GM04503 (cell line): ENCODE data around the gene XRCC5.
"Not testable (repeated sequence)": the region's sequence is repeated elsewhere in the genome, so short reads cannot be mapped to it uniquely, and the experiment has no call there.

ENCODE experiments used
- DNase-seq: peaks from one replicate; pipeline ENCODE4 v3.0.0-alpha.2; 2012; ENCODE audit warnings: low read depth

Gene XRCC5

DNA sequence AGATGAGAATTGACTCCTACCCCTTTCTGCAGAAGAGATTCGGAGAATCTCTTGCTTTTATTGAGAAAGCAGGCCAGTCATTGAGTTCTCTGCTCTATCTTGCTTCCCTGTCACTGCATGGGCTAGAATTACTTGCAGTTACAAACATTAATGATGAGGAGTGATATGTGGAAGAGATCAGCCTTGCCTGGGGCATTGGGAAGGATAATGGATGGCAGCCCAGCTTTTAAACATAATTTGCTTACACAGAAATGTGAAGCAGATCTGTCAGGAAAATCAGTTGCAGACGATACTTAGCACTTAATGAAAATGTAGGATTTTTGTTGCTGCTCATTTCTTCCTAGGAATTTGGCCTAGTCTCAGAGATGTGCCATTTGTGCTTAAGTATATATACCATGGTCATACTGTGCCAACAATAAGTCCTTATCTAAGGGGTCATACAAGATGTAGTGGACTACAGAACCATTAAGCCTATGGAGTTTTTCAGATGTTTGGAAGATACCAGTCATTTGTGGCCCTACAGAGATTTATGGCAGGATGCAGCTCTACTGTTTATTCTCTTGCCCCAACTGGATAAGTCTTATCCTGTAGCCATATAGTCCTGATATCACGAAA is 92.7 kb downstream of the XRCC5 start:
- no peak for DNase-seq

DNA sequence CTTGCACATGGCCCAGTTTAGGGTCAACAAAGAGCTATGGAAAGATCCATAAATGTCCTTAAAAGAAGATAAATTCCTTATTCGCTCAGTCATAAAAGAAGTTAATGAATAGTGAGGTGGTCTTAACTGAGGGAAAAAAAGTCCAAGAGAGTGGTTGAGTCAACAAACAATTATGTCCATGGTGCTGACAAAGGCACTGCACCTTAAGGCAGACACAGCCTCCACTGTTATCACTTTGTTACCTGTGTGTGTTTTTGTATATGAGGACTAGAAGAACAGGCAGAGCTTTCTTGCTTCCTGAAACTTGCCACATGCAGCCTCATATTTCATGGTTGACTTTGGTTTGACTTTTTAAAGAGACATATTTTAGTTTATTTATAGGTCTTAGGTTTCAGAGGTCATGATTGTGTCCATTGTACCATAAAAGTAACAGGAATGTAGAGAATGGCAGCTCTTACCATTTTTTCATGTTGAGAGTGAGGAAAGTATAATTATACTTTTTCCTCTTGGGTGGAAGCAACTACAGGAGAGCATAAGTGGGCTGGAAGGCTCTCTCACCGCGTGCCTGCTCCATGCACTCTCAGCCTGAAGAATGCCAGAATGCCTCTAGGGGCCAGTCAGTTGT is 93.6 kb downstream of the XRCC5 start:
- DNase-seq, result no peak

DNA sequence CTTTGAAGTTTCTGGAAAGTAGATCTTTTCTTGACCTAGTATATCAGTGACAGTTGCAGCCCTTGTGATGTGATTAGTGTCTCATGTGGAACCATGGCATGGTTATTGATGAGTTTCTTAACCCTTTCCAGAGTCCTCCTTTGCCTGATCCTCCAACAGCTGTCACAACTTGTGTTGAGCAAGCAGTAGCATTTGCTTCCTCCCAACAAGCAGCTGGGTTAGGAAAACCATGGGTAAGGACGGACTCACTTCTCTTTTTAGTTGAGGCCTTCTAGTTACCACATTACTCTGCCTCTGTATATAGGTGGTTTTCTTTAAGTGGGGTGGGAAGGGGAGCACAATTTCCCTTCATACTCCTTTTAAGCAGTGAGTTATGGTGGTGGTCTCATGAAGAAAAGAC is 96.3 kb downstream of the XRCC5 start:
- no peak for DNase-seq

DNA sequence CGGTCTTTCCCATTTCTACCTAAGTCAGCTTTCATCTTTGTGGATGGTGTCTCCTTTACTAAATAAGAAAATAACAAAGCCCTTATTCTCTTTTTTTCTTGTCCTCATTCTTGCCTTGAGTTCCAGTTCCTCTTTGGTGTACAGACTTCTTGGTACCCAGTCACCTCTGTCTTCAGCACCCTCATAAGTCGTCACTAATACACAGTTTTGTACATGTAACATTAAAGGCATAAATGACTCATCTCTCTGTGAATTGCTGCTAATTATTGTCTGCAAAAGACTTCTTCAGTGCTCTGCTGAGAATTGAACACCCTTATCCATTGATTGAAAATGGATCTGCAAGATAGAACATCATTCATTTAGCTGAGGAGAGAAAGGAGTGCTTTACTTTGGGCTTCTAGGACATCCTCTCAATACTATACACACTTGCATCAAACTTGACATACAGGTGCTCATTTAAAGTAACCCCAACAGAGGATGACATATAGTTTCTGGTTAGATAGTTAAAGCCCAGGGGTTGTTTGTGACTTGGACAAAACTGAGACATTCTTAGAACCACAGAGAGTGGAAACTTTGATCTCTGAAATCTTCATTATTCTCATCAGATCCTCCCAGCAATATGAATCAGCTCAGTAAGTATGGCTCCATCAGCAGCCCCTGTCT is 97.0 kb downstream of the XRCC5 start:
- DNase-seq, result no peak

DNA sequence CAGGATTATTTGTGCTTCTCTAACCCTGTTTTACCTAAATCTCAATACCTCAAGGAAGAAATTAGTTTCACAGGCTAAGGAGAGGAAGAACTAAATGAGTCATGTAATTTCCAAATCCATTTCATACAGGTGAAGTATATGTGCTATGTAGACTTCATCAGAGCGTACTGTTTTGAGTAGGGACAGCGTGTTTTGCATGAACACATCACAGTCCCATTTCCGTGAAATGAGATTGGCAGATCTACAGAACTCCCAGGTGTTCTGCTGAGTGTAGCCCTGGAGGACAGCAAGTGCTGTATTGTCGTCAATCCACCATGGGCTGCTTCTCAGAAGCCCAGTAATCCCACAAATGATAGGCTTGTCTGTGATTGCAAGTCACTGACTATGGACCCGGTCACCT is 97.7 kb downstream of the XRCC5 start:
- DNase-seq, result no peak

DNA sequence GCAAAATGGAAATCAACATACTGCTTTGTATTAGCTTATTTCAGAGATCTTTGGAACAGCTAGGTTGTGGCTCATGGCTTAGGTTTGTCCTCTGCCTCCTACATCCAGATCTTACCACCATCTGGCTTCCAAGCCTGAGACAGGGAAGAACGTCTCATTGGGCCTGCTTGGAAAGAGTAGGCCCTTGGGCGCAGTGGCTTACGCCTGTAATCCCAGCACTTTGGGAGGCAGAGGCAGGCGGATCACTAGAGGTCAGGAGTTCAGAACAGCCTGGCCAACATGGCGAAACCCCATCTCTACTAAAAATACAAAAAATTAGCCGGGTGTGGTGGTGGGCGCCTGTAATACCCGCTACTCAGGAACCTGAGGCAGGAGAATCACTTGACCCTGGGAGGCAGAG is 99.5 kb downstream of the XRCC5 start:
- not testable (repeated sequence) for DNase-seq

DNA sequence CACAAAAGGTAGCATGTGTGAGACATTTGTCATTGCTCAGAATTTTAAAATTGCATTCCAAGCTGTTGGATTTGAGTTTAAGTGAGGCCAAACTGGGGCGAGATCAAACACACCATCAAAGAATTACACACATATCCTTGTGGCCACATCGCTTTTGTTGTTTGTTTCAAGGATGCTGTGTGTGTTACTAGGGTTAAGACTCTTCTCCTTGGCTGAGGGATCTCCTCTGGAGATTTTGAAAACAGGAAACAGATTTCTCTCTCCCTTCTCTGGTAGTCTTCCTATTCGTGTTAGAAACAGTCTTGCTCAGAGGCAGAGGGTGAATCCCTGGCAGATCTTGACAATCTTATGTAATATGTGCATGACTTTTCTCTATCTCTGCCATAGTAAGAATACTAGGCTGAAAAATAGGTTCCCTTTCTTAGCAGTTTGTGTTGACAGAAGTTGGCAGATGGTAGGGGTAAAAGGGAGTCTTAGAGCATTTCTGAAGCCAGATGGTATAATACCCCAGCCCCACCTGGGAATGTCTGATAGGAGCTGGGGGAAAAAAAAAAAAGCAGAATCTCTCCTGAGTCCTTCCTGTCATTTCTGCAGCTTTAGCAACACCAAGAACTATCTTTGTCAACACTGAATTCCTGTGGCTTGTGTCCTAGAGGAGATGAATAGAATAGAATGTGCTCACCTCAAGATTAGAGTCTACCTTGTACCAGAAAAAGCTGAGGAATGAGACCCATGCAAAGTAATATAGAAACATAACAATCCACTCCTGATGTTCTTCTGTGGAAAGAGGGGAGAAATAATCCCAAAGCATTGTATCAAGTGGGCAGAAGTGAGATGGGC is 101.8 kb downstream of the XRCC5 start:
- DNase-seq, result peak; percentile 80

DNA sequence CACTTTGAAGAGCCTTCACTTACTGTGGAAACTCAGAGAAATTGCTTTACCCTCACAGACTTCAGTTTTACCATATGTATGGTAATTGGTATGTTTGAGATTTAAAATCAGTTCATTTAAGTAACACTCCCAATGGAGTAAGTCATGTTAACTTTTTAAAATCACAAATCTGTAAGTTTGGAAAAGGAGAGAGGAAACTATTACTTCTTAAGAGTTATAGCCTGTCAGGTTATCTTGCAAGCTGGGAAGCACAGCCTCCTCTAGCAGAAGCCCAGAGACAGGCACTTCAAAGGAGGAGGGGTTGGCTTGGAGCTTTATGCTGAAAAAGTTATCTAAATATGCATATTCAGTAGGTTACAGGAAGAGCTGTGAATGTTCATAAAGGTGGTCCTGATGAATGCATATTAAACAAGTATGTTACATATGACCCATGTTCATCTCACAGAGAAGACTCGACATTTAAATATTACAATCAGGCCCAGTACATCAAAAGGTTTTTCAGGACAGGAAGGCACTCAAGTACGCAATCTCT is 102.5 kb downstream of the XRCC5 start:
- DNase-seq, result no peak

DNA sequence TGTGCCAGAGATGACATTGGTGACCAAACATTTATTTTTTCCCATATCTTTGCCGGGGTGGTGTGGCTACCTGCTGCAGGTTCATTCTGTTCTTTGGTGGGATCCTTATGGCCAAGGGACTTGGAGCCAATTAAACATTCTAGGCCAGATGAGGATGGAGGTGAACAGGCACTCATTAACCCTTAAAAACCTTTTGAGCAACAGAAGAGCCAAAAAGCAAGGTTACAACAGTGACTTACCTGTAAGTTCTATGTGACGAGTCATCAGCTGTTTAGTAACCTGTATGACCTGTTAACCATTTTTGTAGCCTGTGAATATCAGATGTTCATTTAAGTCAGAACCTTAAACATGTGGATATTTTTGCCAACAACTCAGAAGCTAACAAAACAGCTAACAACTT is 105.6 kb downstream of the XRCC5 start:
- DNase-seq, result no peak

DNA sequence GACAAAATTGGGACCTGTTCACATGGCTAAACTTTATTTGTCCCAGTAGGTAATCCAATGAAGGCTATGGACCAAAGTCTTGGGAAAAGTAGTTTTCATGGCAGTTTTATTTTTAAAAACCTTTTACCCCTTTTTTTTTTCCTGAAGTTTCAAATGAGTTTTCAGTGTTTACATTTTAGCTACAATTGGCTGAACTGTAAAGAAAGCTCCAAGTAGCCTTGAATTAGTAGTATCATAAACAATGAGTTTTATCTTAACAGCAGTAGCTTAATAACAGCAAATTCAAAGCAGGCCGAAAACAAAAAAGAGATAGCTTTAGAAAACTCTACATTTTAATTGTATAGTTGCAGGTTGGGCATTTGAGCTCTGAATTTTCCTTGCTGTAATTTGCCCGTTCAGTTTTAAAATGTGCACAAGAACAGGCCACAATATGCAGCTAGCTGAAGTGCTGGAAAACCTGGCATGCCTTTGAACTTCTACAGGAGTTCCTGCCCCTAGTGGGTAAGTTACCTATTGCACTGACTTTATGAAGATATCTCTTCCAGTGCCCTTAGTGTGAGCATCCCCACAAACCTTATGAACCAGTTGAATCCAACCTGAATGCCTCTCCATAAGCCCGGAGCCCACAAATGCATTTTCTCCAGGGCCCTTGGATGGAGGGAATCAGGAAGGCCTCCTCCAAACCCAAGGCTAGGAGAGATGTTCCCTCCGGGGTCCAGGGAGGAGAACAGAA is 106.7 kb downstream of the XRCC5 start:
- no peak for DNase-seq

DNA sequence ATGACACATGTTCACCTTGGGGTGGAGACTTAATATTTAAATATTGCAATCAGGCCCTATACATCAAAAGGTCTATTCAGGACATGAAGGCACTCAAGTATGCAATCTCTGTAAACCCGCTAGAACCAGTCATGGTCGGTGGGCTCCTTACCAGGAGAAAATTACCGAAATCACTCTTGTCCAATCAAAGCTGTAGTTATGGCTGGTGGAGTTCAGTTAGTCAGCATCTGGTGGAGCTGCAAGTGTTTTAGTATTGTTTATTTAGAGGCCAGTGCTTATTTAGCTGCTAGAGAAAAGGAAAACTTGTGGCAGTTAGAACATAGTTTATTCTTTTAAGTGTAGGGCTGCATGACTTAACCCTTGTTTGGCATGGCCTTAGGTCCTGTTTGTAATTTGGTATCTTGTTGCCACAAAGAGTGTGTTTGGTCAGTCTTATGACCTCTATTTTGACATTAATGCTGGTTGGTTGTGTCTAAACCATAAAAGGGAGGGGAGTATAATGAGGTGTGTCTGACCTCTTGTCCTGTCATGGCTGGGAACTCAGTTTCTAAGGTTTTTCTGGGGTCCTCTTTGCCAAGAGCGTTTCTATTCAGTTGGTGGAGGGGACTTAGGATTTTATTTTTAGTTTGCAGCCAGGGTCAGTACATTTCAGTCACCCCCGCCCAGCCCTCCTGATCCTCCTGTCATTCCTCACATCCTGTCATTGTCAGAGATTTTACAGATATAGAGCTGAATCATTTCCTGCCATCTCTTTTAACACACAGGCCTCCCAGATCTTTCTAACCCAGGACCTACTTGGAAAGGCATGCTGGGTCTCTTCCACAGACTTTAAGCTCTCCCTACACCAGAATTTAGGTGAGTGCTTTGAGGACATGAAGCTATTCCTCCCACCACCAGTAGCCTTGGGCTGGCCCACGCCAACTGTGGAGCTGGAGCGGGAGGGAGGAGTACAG is 108.1 kb downstream of the XRCC5 start:
- peak; percentile 26 for DNase-seq

DNA sequence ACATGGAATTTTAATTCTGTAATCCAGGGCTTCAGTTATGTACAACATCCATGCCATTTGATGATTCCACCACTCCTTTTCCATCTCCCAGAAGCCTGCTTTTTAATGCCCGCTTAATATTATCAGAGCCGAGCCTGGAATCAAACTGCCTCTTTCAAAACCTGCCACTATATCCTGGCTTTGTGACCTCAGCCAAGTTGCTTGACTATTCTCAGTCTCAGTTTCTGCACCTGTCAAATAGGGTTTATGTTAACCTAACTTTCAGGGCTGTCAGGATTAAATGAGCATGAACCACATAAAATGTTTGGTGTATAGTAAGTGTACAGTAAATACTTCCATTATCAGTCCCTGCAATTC is 108.7 kb downstream of the XRCC5 start:
- no peak for DNase-seq

DNA sequence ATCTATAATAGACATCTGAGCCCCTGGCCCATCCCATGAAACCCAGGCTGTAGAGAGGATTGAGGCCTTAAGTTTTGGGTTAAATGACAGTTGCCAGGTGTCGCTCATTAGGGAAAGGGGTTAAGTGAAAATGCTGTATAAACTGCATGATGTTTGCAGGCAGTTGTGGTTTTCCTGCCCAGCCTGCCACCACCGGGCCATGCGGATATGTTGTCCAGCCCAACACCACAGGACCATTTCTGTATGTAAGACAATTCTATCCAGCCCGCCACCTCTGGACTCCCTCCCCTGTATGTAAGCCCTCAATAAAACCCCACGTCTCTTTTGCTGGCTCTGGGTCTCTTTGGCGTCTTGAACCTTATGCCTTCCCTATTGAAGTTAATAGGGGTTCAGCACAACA is 110.7 kb downstream of the XRCC5 start:
- no peak for DNase-seq

DNA sequence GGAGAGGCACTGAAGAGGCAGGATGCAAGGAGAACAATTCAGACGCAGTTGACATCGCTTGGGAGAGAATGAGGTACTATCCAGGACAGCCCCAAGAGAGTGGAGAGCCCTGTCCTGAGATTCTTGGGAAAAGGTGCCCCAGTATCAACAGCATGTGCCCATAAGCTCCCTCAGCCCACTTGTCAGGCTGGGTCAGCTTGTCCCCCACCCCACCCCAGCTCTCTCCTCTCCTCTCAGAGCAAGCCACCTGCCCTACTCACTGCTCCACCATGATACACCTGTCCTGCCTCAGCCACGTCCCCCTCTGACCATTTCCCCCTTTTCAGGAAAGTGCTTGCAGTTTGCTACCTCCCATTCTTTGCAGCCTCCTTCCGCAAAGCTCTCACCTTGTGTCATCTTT is 111.8 kb downstream of the XRCC5 start:
- no peak for DNase-seq

DNA sequence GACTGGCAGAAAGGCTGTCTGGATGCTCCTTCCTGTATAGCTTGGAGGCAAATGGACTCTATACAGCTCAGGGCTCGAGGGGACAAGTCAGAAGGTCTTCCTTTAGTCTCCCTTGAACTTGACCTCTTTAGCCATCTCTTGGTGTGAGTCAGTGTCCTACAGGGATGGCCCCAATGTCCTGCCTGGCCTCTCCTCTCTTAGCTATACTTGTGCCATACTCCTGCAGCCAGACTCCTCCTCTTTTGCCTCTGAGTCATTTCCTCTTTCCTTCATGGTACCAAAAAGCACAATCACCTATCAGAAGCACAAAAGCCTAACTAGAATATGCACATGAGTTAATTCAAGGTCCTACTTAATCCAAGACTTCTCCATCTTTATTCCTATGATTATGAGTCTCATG is 112.7 kb downstream of the XRCC5 start:
- peak; percentile 25 for DNase-seq

DNA sequence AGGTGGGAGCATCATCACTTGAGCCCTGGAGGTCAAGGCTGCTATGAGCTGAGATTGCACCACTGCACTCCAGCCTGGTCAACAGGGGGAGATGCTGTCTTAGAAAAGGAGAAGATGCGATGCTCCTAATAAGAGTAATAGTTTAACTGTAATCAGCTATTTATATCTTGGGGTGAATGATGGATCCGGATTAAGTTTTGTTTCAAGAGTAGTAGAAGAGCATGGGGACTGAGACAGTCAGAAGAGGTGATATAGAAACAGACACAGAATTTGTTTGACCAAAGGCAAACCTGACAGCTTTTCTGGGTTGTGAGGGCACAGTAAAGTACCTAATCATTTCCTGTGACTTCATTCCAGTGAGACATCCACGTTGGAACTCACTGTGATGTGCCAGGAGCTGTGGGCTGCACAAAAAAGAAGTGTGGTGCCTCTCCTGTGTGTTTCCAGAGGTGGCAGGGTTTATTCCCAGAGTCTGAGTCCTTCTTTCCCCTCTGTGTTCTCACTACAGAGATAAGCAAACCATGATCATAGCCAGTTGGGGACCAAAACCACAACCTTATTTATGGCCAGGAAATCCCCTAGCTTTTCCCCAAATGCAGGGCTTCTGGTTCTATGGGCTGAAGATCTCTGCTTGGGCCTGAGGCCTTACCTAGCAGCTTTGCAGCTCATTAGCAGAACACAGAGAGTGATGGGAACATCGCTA is 113.7 kb downstream of the XRCC5 start:
- peak; percentile 20 for DNase-seq

DNA sequence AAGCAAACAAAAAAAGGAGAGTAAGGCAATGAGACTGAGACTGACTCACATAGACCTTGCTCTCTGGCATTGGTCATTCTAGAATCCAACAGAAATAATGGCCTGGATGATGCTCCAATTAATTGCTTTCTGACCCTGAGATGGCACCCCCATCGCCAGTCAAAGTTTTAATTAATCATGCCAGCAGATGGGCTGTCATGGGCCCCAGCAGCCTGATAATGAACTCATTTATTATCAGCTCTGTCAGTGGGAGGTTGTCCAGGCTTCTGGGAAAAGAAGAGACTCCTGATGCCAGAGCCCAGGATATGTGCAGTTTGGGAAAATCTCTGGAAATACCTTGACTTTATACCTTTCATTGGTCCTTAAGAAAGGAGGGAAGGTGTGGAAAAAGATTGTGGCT is 115.2 kb downstream of the XRCC5 start:
- no peak for DNase-seq

DNA sequence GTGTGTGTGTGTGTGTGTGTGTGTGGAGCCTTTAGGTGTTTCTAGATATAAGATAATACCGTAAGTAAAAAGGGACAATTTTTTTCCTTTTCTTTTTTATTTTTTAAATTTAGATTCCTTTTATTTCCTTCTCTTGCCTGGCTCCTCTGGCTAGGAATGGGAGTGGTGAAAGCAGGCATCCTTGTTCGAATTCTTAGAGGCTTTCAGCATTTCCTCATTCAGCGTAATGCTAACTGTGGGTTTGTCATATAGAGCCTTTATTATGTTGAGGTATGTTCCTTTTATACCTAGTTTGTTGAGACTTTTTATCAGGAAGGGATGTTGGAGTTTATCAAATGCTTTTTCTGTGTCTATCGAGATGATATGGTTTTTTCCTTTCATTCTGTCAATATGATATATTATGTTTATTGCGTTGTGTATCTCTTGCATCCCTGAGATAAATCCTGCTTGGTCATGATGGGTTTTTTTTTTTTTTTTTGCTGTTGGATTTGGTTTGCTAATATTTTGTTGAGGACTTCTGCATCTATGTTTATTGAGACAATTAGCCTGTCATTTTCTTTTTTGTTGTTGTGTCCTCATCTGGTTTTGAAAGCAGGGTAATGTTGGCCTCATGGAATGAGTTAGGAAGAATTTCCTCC is 120.2 kb downstream of the XRCC5 start:
- DNase-seq, result no peak

DNA sequence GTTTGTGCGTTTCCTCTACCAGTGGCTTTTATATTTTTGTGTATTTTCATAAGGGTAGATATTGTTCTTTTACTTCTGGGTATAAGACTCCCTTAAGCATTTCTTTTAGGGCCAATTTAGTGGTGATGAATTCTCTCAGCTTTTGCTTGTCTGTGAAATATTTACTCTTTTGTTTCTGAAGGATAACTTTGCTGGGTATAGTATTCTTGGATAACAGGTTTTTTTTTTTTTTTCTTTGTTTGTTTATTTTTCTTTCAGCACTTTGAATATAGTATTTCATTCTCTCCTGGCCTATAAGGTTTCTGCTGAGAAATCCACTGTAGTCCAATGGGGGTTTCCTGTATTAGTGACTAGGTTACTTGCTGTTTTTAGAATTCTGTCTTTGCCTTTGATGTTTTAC is 122.7 kb downstream of the XRCC5 start:
- no peak for DNase-seq

DNA sequence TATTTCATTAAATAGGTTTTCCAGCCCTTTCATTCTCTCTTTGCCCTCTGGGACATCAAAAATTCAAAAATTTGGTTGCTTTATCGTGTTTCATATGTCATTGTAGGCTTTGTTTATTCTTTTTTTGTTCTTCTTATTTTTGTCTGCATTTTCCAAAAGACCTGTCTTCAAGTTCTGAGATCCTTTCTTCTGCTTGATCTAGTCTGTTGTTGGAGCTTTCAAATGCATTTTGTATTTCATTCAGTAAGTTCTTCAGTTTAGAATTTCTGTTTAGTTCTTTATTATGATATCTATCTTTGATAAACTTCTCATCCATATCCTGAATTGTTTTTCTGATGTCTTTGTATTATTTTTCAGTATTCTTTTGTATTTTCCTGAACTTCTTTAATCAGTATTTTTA is 123.6 kb downstream of the XRCC5 start:
- no peak for DNase-seq
